NOMO-1 treated with DMSO at 0.1 percent for 48 hours (cell line): ENCODE results near the gene ESR1.
"Not testable (repeated sequence)": the region's sequence is repeated elsewhere in the genome, so short reads cannot be mapped to it uniquely, and the experiment has no call there.

Source experiments
- DNase-seq: peaks from one replicate; lab custom pipeline; 2025; ENCODE audit not compliant: unreplicated experiment; lab: John Stamatoyannopoulos, UW

ESR1 gene

GRCh38 chr6:152049502-152049901 is 242.0 kb downstream of the ESR1 start:
- DNase-seq: no peak

DNA sequence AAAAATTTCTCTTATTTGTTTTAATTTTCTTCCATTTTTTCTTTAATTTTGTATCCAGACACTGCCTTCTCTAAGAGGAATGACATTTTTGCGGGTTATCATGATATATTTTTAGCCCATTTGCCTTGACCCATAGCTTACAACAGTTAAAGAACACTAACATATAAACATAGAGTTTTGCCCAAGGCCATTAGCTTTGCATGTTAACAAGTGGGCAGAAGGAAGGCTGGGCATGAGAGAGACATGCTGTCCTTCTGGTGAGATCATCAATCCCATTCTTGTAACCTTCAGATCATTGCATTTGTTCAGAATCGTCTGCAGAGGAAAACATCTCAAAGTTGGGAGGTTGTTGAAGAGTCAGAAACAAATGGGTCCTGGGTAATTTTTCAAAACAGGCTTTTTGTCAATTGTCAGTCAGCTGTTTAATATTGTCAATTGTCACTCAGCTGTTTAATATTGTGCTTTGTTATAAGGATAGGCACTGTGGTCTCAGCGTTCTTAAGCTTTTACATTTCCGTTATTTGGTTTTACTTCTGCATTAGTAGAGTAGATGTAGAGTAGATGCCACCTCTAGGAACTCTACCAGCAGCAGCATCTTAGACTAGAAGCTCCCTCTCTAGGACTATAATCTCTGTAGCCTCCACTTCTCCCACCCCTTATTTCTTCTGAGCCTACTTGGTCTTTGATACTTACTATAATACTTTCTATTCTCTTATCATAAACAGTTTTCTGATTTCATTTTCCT is 243.1 kb downstream of the ESR1 start:
- DNase-seq: no peak

DNA sequence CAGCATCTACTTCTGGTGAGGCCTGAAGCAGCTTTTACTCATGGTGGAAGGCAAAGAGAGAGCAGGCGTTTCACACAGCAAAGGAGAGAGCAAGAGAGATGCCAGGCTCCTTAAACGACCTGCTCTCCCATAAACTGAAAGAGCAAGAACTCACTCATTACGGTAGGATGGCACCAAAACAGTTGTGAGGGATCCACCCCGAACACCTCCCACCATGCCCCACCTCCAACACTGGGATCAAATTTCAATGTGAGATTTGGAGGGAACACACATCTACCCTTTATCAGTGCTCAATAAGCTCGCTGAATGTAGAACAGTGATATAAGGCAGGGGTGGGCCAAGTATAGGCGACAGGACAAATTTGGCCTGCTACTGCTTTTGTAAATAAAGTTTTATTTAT is 244.6 kb downstream of the ESR1 start:
- no peak for DNase-seq

- DNase-seq: no peak
Observed at GRCh38 chr6:152053332-152053731, 245.8 kb downstream of the ESR1 start.

GRCh38 chr6:152054441-152054840 is 247.0 kb downstream of the ESR1 start:
- DNase-seq: no peak

- DNase-seq: no peak
Observed at GRCh38 chr6:152055517-152055916, 248.0 kb downstream of the ESR1 start.

DNA sequence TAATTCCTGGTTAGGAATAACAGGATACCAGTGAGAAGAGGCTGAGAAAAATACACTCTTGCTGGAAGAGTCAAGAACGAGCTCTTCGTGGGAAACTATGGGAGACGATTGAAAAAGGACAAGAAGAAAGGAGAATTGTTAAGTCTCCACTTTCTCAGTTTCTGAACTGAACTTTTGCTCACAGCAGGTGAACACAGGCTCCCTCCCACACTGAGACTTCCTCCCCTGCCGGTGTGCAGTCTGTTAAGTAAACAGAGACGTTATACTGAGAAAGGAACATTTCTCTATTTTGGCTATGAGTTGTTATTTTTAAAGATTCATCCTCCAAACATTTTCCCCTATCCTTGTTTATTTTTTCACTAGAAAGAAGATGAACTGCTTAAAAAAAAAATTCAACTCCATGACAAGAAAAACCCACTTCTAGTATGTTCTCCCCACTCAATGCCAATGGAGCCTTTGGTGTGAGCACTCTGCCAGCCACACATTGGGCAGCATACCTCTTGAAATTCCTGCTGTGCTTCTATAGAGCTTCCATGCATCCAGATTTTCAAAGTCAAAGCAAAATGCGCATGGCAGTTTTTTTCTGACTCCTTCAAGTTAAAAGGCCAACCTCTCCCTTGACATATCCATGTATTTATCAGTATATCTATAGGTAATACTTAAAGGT is 250.5 kb downstream of the ESR1 start:
- DNase-seq: no peak

- DNase-seq: no peak
Observed at GRCh38 chr6:152059909-152060308, 252.4 kb downstream of the ESR1 start.

DNA sequence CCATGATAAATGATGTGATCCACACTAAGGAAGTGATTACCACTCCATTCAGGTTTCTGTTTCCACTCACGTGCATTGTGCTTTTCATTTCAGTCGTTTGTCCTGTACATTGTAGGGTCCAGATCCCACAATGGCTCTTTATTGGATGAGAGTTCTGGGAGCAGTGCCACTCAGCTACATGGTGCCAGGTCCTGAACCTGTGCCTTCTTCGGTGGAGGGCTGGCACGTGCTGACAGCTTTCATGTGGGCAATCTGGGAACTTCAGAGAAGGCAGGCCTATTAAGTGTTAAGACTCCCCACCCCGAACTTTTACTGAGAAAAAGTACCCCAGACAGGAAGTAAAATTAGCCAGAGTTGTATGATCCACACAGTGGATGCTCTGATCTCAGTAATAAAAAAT is 255.0 kb downstream of the ESR1 start:
- DNase-seq: no peak

DNA sequence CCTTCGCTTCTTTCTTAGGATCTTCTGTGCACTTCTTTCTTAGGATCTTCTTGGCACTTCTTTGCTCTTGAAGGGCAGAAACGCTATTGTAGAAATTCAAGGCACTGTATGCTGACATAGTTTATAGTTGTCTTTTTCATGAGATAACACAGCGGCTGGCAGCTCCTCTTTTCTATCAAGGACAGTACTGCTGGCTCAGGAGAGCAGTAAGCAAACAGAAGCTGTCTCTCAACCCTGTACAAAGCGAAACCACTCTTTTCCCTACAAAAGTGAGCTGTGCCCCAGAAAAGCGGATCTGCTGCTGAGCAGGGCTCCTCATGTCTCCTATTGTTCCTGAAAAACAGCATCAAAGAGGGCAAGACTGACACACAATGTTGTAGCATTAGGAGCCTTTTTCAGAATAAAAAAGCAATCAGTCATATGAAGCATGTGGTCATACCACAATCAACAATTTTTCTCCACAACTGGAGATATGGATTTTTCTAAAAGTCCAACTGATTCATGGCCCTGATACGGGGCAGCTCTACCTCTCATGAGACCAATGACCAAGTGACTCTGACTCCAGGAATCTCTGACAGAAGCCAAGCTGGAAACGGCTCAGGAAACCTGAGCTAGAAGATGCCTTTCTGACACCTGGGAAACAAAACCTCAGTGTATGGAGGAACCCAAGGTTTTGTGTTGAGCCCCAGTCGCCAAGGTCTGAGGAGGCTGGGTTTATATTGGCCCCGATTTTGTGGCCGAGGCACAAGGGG is 255.9 kb downstream of the ESR1 start:
- DNase-seq: no peak

DNA sequence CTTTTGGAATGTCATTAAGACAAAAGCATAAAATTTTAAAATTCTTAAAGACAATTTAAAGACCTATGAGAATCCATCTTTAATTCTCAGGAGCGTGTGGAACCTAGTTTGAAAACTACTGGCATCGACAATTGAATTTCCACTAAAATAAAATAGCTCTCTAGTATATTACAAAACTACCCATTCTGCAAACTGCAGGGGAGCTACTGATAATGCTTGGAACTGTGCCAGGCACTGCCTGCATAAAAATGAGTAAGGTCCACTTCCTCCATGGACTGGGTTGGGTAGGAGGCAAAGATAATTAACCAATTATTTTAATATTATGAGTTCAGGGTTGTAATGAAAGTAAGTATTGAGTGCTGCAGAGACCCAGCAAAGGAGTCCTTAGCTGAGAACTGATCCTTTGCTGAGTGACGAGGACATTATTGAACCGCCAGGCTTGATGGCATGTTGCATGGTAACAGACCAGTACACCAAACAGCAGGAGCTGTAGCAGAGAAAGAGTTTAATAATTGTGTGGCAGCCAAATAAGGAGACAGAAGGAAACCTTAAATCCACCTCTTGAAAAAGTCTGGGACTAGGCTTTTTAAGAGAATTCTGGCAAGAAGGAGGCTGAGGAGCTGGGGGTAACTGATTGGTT is 261.3 kb downstream of the ESR1 start:
- no peak for DNase-seq

DNA sequence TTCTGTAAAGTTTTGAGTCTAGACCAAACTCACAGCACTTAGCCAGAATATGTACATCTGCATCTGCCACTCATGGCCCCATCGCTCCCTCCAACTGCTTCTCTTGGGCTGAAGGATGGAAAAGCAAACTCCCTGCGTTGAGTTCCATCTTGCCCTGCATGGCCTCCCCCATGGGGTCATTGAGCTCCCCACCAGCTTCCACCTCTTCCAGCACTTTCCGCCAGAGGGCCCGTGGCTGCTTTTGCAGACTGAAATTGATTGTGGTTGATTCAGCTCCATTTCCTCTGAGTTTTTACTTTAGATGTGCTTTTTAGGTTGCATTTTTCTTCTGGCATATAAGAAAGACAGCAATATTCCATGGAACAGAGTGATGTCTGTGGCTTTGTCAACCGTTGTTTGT is 263.1 kb downstream of the ESR1 start:
- DNase-seq: no peak

DNA sequence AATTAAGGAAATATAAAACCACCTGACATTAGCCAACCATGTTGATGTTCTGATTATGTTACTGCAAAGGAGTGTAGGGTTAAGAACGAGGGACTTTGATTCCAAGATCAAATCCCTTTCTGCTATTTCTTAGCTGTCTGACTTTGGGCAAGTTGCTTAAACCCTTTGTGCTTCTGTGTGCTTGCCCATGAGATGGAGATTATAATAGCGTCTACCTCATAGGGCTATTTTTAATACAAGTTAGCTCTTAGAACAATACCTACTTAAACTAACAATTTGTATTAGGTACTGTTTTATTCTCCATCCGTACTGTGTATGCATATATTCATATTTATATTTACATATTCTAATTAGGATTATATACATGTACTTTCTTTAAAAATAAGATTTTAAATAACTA is 263.8 kb downstream of the ESR1 start:
- DNase-seq: no peak

DNA sequence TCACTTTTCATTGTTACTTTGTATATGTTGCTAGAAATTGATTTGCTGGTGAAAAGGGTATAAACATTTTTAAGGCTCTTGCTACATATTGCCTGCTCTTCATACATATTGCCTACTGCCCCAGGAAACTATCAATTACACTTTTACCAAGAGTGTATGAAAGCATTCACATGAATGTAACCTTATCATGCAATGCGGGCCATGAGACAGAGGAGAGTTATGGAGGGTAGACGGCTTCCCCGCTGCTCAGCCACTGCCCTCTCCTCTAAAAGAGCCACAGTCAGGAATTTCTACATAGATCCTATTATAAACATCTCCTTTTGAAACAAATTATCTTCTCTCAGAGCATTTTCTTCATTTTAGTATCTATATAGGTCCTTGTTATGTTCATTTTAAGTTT is 264.4 kb downstream of the ESR1 start:
- DNase-seq: no peak

GRCh38 chr6:152076242-152076641 is 268.8 kb downstream of the ESR1 start:
- not testable (repeated sequence) for DNase-seq

GRCh38 chr6:152078001-152078400 is 270.5 kb downstream of the ESR1 start:
- DNase-seq: no peak

- DNase-seq: no peak
Observed at GRCh38 chr6:152078804-152079203, 271.3 kb downstream of the ESR1 start.

GRCh38 chr6:152085451-152085921 is 278.0 kb downstream of the ESR1 start:
- no peak for DNase-seq

GRCh38 chr6:152086223-152086873 is 278.9 kb downstream of the ESR1 start:
- no peak for DNase-seq

GRCh38 chr6:152087096-152087495 is 279.6 kb downstream of the ESR1 start:
- DNase-seq: no peak

DNA sequence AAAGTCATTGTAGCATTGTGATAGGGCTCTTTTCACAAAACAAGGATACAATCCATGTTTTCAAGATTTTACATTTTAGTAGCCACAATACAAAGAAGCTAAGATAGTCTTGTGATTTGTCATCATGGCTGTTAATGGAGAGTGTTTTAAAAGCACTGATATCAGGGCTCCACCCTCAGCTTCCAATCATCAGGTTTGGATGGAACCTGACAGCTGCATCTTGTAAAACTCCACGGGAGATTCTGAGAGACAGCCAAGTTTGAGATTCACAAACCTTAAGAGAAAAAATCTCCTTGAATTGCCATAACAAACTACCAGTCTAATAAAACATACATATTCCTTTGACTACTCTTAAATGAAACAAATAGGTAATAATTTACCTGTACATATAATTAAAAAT is 280.2 kb downstream of the ESR1 start:
- no peak for DNase-seq
